GM18526 (cell line): ENCODE data around the gene ZBTB47.

ENCODE experiments used
- POLR2A ChIP-seq: IDR thresholded peaks from 3 replicates; pipeline ENCODE4 v1.6.1; 2011; ENCODE audit not compliant: insufficient read length; ENCODE audit errors: extremely low read depth

Gene ZBTB47

DNA sequence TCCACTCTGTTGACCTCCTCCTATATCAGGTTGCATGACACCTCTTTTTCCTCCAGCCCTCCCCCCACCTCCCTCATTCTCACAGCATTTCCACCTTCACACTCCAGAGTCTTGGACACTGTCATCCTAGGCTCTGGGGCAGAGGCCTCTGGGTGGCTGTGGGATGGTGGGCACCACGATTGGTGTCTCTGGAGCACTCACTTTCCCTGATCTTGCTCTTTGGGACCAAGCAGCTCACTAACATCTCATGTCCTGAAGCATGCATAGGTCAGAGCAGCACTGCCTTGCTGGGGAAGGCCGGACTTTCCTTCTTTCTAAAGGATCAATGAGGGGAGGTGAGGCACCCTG lies 14.9 kb downstream of the ZBTB47 start:
- no peak for TF ChIP-seq POLR2A

DNA sequence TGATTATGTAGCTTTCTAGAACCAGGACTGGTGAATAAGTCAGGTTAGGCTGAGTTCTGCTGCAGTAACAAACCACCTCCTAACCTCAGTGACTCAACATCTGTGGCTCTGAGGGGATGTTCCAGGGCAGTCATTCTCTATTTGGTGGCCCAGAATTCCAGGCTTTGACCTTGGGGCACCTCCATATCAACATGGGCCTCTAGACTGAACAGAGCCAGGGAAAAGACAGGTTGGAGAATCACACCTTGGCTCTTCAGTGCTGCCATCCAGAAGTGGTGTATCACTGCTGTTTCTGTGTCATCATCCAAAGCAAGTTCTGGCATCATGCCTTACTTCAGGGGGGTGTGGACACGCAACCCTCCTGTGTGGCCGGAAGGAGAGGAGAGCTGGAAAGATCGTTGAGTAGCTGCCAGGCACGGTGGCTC lies 15.3 kb downstream of the ZBTB47 start:
- TF ChIP-seq POLR2A, result no peak

DNA sequence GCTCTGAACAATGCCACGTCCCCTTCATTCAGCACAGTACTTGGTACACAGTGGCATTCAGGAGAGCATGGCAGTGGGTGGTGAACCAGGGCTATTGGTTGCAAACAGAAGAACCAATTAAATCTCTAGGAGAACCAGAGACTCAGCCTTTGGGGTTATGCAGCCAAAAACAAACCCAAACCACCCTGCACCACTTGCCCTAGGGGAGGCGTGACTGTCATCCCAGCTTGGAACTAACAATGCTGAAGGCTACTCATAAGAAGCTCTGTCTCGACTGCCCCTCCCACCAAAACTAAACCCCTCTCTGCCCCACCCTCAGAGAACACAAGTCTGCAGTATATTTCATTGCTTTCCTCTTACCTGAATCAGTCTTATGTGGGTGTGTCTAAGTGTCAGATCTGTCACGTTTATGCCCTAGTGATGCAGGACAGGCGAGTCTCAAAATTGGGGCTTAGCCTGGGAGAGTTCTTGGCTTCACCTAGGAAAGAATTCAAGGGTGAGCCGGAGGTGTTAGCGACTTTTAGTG lies 16.6 kb downstream of the ZBTB47 start:
- TF ChIP-seq POLR2A, result no peak

- TF ChIP-seq POLR2A, result no peak
These were observed 17.2 kb downstream of the ZBTB47 start for GRCh38 chr3:42670670-42671069.

GRCh38 chr3:42672515-42672914 lies 19.0 kb downstream of the ZBTB47 start:
- TF ChIP-seq POLR2A, result no peak

GRCh38 chr3:42673082-42673481 lies 19.6 kb downstream of the ZBTB47 start:
- TF ChIP-seq POLR2A, result no peak

GRCh38 chr3:42674146-42674545 lies 20.6 kb downstream of the ZBTB47 start:
- TF ChIP-seq POLR2A, result no peak

GRCh38 chr3:42675909-42676308 lies 22.4 kb downstream of the ZBTB47 start:
- no peak for TF ChIP-seq POLR2A

DNA sequence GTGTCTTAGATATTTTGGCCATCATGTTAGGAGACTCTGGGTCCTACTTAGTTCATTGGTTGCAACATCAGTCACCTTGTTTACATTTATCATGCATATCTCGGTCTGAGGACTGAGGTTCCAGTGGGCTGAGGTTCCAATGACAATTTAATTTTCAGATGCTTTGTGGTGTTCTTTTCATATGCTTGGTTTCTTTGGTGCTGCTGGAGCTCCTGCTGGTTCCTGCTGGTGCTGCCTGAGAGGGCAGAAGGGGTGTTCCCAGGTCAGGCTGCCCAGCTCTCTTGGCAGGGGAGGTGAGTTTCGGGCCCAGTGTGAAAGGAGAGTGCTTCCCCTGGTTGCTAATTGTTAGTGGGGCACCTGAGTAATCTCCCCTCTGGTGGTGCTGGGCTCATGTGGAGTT lies 24.9 kb downstream of the ZBTB47 start:
- TF ChIP-seq POLR2A, result no peak

DNA sequence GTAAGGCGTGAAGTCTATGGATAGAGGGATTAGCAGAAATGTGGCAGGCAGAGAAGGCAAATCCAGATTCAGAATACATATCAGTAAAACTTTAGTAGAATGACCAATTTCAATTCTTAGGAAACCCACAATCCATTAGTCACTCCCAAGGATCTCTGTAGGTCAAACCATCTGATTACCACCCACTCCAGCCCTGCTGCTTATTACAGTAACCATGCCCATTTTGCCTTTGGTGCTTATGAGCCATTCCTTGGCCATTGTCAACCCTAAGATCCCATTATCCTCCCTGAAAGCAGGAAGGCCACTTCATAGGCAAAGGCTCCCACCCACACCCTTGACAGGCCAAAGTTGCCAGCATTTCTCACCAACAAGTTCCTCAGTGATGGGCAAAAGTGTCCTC lies 26.8 kb downstream of the ZBTB47 start:
- no peak for TF ChIP-seq POLR2A

GRCh38 chr3:42680806-42681205 lies 27.3 kb downstream of the ZBTB47 start:
- no peak for TF ChIP-seq POLR2A

DNA sequence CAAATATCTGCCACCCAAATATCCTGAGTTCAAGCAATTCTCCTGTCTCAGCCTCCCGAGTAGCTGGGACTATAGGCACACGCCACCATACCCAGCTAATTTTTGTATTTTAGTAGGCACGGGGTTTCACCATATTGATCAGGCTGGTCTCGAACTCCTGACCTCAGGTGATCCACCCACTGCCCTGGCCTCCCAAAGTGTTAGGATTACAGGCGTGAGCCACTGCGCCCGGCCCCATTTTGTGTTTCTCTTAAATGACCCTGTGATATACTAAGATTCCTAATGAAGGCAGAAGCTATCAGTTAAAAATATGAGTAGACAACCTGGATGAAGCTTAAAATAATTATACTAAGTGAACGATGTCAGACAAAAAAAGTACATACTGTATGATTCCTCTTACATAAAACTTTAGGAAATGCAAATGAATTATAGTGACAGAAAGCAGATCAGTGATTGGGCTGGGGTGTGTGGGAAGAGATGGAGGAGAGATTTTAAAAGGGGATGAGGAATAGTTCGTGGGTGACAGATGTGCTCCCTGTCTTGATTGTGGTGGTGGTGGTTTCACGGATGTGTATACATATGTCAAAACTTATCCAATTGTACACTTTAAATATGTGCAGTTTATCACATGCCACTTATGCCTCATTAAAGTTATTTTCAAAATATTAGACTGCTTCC lies 28.0 kb downstream of the ZBTB47 start:
- no peak for TF ChIP-seq POLR2A

DNA sequence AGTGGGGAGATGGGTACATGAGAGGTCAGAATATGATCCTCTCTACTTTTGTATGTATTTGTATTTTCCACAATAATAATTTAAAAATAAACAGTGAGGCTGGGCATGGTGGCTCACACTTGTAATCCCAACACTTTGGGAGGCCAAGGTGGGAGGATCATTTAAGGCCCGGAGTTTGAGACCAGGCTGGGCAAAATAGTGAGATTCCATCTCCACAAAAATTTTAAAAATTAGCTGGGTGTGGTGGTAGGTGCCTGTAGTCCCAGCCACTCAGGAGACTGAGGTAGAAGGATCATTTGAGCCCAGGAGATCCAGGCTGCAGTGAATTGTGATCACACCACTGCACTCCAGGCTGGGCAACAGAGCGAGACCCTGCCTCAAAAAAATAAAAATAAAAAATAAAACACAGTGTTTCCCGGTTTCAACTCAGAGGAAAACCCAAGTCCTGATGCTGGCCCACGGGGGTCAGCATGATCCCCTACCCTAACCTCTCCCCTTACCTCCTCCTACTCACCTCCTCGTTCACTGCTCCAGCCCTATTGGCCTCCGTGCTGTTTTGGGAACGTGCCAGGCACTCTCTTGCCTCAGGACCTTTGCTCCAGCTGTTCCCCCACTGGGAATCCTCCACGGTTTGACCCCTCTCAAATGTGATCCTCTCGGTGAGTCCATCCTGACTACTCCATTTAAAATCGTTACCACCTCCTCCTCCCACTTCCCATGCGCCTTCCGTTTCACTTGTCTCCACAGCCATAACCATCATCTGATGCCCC lies 29.0 kb downstream of the ZBTB47 start:
- no peak for TF ChIP-seq POLR2A

DNA sequence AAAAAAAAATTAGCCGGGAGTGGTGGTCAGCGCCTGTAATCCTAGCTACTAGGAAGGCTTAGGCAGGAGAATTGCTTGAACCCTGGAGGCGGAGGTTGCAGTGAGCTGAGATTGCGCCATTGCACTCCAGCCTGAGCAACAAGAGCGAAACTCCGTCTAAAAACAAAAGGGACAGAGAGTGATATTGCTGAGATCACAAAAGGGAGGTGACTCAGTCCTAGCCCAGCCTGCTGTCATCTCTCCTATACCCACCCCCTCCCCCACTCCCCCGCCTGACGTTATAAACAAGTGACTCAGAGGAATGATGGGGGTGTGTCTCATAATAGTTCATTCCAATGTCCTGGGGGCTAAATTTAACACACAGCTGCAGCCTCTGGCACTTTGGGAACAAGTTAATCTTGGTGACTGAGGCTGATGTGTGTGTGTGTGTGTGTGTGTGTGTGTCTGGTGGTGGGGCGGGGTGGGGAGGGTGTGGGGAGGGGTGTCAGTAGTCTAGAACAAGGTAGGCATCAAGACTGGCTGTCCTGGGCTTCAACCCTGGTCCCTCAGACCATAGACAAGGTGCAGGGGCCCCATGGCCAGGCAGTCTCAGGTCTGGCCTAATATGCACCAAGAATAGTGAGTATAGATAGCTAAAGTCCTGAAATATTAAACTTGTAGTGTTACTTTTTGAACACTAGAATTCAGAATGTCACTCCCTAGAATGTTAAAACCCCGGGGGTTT lies 30.5 kb downstream of the ZBTB47 start:
- no peak for TF ChIP-seq POLR2A

GRCh38 chr3:42684632-42685362 lies 31.3 kb downstream of the ZBTB47 start:
- no peak for TF ChIP-seq POLR2A
